NB4 (cell line): ENCODE data around the gene ABHD14A.

Experiments used
- CTCF ChIP-seq: IDR thresholded peaks from one replicate; pipeline ENCODE4 v1.5.1; 2012; ENCODE audit warnings: low read depth, low read length
- MYC ChIP-seq: IDR thresholded peaks from 2 replicates; pipeline ENCODE4 v1.6.1; 2011; ENCODE audit warnings: low read depth, low read length
- POLR2A ChIP-seq: IDR thresholded peaks from 2 replicates; pipeline ENCODE4 v1.6.1; 2011; ENCODE audit warnings: mild to moderate bottlenecking; ENCODE audit not compliant: insufficient read length; ENCODE audit errors: extremely low read depth

- no peak for TF ChIP-seq CTCF
- TF ChIP-seq POLR2A, result no peak
- no peak for TF ChIP-seq MYC
Measured at GRCh38 chr3:52021489-52022268, 46.8 kb downstream of the ABHD14A start.
